Hepatocyte (in vitro differentiated cells): ENCODE measurements around the gene OPTC.

Experiments used
- EZH2 ChIP-seq: fragments of 200-600 bp; sonication (generic); IDR thresholded peaks from 2 replicates; pipeline ENCODE4 v1.6.1; 2016; ENCODE audit warnings: antibody characterized with exemption, mild to moderate bottlenecking, borderline replicate concordance
- TF ChIP-seq, protein P1 (sequence below): fragments of 200-600 bp; sonication (generic); IDR thresholded peaks from 2 replicates; pipeline ENCODE4 v1.5.1; 2016; ENCODE audit warnings: antibody characterized with exemption, mild to moderate bottlenecking; ENCODE audit not compliant: poor library complexity

DNA sequence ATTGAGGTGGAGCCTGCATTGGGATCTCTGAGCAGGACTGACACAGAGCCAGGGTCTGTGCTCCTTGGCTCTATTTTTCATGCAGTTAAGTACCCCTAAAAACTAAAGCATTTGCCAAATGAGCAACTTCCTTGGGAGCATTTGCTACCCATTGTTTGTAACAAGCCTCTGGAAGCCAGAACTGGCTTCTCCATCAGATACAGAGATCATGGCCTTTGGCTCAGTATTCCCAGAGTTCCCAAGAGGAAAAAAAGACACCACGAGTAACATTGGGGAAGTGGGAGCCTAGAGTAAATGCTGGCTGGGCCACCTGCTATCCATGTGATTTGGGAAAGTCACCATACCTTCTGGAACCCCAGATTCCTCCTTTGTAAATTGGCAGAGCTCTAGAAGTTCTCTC, 44.8 kb downstream of the OPTC start:
- no peak for TF ChIP-seq EZH2
- TF ChIP-seq, protein P1, sequence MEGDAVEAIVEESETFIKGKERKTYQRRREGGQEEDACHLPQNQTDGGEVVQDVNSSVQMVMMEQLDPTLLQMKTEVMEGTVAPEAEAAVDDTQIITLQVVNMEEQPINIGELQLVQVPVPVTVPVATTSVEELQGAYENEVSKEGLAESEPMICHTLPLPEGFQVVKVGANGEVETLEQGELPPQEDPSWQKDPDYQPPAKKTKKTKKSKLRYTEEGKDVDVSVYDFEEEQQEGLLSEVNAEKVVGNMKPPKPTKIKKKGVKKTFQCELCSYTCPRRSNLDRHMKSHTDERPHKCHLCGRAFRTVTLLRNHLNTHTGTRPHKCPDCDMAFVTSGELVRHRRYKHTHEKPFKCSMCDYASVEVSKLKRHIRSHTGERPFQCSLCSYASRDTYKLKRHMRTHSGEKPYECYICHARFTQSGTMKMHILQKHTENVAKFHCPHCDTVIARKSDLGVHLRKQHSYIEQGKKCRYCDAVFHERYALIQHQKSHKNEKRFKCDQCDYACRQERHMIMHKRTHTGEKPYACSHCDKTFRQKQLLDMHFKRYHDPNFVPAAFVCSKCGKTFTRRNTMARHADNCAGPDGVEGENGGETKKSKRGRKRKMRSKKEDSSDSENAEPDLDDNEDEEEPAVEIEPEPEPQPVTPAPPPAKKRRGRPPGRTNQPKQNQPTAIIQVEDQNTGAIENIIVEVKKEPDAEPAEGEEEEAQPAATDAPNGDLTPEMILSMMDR, result no peak
